ENCODE measurements around the gene HTR1A.

HTR1A gene

GRCh38 chr5:63961125-63961597 lies 1.1 kb downstream of the HTR1A start:
- no peak for TF ChIP-seq CTCF (conservative IDR thresholded peaks at IDR 0.05; ENCODE audit: low read depth, low read length)
- no peak overlapping the region for H3K4me2 ChIP-seq
- no peaks in the 10 kb centered on the region for H3K4me1 ChIP-seq (ENCODE audit: low read depth, poor library complexity, severe bottlenecking)
- no peak overlapping the region for H3K27ac ChIP-seq
- H3K4me3 ChIP-seq (IDR thresholded peaks at IDR 0.05; ENCODE audit: insufficient read depth, low read depth, low read length): no peak overlapping the region
- H3K9ac ChIP-seq: no peak overlapping the region
- H3K27me3 ChIP-seq (ENCODE audit: insufficient read depth, low read depth): no peaks in the 10 kb centered on the region
- H4K20me1 ChIP-seq (ENCODE audit: insufficient read depth): no peaks in the 10 kb centered on the region
- no peaks in the 10 kb centered on the region; the same call in 1 of the 2 replicates for H3K36me3 ChIP-seq (ENCODE audit: insufficient read depth)
- H2AFZ ChIP-seq (ENCODE audit: low read depth): no peak overlapping the region
- no peaks in the 10 kb centered on the region for H3K79me2 ChIP-seq (ENCODE audit: insufficient read depth, low read depth)

- Histone ChIP-seq H4K20me1 (ENCODE audit: insufficient read depth) (no peaks in the 10 kb centered on the region), H2AFZ (ENCODE audit: low read depth) (no peak overlapping the region), H3K36me3 (ENCODE audit: insufficient read depth) (no peaks in the 10 kb centered on the region; the same call in 1 of the 2 replicates), H3K4me2 (no peak overlapping the region), H3K4me3 (IDR thresholded peaks at IDR 0.05; ENCODE audit: insufficient read depth, low read depth, low read length) (no peak overlapping the region), H3K27ac (no peak overlapping the region), H3K4me1 (ENCODE audit: low read depth, poor library complexity, severe bottlenecking) (no peaks in the 10 kb centered on the region), H3K79me2 (ENCODE audit: insufficient read depth, low read depth) (no peaks in the 10 kb centered on the region), H3K9ac (no peak overlapping the region), H3K27me3 (ENCODE audit: insufficient read depth, low read depth) (no peaks in the 10 kb centered on the region)
- no peak for TF ChIP-seq CTCF (conservative IDR thresholded peaks at IDR 0.05; ENCODE audit: low read depth, low read length)
Observed at GRCh38 chr5:63960646-63961045, 1.6 kb downstream of the HTR1A start.

- no peak overlapping the region for H3K4me3 ChIP-seq (IDR thresholded peaks at IDR 0.05; ENCODE audit: insufficient read depth, low read depth, low read length)
- H3K27me3 ChIP-seq (ENCODE audit: insufficient read depth, low read depth): no peaks in the 10 kb centered on the region
- no peaks in the 10 kb centered on the region for H3K36me3 ChIP-seq (ENCODE audit: insufficient read depth)
- no peak overlapping the region for H3K27ac ChIP-seq
- no peak overlapping the region for H2AFZ ChIP-seq (ENCODE audit: low read depth)
- no peak overlapping the region for H3K9ac ChIP-seq
- no peak overlapping the region for H3K4me2 ChIP-seq
- H3K4me1 ChIP-seq (ENCODE audit: low read depth, poor library complexity, severe bottlenecking): no peaks in the 10 kb centered on the region
- no peak for TF ChIP-seq CTCF (conservative IDR thresholded peaks at IDR 0.05; ENCODE audit: low read depth, low read length)
- no peaks in the 10 kb centered on the region for H4K20me1 ChIP-seq (ENCODE audit: insufficient read depth)
- H3K79me2 ChIP-seq (ENCODE audit: insufficient read depth, low read depth): no peaks in the 10 kb centered on the region
Observed at GRCh38 chr5:63959177-63959982, 2.9 kb downstream of the HTR1A start.

GRCh38 chr5:63958654-63959053 lies 3.6 kb downstream of the HTR1A start:
- no peak overlapping the region for H3K4me3 ChIP-seq (IDR thresholded peaks at IDR 0.05; ENCODE audit: insufficient read depth, low read depth, low read length)
- H4K20me1 ChIP-seq (ENCODE audit: insufficient read depth): no peaks in the 10 kb centered on the region
- no peaks in the 10 kb centered on the region for H3K27me3 ChIP-seq (ENCODE audit: insufficient read depth, low read depth)
- H3K9ac ChIP-seq: no peak overlapping the region
- no peaks in the 10 kb centered on the region for H3K4me1 ChIP-seq (ENCODE audit: low read depth, poor library complexity, severe bottlenecking)
- no peak overlapping the region for H3K27ac ChIP-seq
- H3K79me2 ChIP-seq (ENCODE audit: insufficient read depth, low read depth): no peaks in the 10 kb centered on the region
- no peaks in the 10 kb centered on the region for H3K36me3 ChIP-seq (ENCODE audit: insufficient read depth)
- no peak for TF ChIP-seq CTCF (conservative IDR thresholded peaks at IDR 0.05; ENCODE audit: low read depth, low read length)
- H2AFZ ChIP-seq (ENCODE audit: low read depth): no peak overlapping the region
- no peak overlapping the region for H3K4me2 ChIP-seq

Measured in KMS-11 (cell line).